HG03439 (cell line): ENCODE results near the gene TBC1D5.
"Not testable (repeated sequence)": the region's sequence is repeated elsewhere in the genome, so short reads cannot be mapped to it uniquely, and the experiment has no call there.

Source experiments
- ATAC-seq: cut with Tn5 transposase; IDR thresholded peaks from one replicate; pipeline ENCODE4 v1.9.1; 2021; ENCODE audit warnings: mild to moderate bottlenecking, moderate library complexity; ENCODE audit not compliant: unreplicated experiment

Gene TBC1D5

GRCh38 chr3:17717411-17717810 lies 25.0 kb downstream of the TBC1D5 start:
- ATAC-seq = no peak

GRCh38 chr3:17714473-17714872 lies 28.0 kb downstream of the TBC1D5 start:
- no peak for ATAC-seq

DNA sequence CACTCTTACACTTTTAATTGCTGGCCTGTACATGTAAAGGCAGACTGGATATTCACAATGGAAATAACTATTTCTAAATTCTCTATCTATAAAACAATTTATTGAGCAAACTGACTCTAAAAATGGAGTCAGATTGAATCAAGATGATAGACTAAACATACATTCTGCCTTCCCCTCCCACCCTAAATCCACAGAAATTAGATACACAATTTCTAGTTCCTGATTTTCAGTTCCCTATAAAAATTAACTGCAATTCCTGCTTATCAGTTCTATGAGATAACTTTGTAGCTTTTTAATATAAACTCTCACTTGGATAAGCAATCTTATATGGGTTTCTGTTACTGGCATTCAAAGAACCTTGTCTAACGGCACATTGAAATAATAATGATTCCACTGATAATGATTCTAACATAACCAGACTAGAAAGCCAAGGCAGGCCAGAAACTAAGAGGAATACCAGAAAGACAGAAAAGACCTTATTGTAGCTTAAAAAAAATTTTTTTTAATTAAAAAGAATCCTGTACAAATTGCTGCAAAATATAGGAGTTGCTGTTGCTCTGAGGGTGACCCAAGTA lies 33.1 kb downstream of the TBC1D5 start:
- no peak for ATAC-seq

- no peak for ATAC-seq
Measured at GRCh38 chr3:17707813-17708543, 34.5 kb downstream of the TBC1D5 start.

- ATAC-seq = not testable (repeated sequence)
Measured at GRCh38 chr3:17705991-17706390, 36.4 kb downstream of the TBC1D5 start.

- ATAC-seq = not testable (repeated sequence)
Measured at GRCh38 chr3:17699815-17700214, 42.6 kb downstream of the TBC1D5 start.

DNA sequence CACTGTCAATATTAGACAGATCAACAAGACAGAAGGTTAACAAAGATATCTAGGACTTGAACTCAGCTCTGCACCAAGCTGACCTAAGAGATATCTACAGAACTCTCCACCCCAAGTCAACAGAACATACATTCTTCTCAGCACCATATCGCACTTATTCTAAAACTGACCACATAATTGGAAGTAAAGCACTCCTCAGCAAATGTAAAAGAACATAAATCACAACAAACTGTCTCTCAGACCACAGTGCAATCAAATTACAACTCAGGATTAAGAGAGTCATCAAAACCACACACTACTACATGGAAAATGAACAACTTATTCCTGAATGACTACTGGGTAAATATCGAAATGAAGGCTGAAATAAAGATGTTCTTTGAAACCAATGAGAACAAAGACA lies 46.8 kb downstream of the TBC1D5 start:
- not testable (repeated sequence) for ATAC-seq

- not testable (repeated sequence) for ATAC-seq
Measured at GRCh38 chr3:17693670-17693999, 48.8 kb downstream of the TBC1D5 start.

GRCh38 chr3:17692846-17693669 lies 49.4 kb downstream of the TBC1D5 start:
- ATAC-seq = not testable (repeated sequence)

DNA sequence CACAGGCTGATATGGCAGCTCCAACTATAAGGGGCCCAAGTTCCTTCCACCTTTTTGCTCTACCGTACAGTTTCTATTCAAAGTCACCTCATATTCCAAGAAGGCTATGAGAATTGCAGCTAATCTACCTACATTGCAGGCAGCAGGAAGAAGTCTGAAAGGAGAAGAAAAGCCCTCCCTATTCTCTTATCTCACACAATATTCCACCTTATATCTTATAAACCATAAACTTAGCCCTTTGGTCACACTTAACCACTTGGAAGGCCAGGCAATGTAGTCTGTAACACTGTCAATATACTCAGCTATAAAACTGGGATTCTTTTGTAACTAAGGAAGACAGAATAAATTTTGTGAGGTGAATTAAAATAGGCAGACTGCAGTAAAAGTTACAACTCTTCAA lies 54.9 kb downstream of the TBC1D5 start:
- no peak for ATAC-seq

DNA sequence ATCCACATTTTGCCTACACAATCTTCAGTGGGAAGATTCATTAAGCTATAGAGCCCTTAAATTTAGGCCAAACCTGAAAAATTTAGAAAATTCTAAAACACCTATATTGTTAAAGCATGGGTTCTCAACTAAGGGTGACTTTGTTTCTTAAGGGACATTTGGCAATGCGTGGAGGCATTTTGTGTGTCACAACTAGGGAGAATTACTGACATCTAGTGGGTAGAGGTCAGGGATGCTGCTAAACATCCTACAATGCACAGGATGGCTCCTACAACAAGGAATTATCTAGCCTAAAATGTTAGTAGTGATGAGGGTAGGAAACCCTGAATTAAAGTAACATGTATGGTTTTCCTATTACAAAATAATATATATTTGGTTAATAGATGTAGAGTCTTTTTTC lies 55.8 kb downstream of the TBC1D5 start:
- ATAC-seq = no peak

GRCh38 chr3:17683542-17684207 lies 58.8 kb downstream of the TBC1D5 start:
- ATAC-seq = no peak

DNA sequence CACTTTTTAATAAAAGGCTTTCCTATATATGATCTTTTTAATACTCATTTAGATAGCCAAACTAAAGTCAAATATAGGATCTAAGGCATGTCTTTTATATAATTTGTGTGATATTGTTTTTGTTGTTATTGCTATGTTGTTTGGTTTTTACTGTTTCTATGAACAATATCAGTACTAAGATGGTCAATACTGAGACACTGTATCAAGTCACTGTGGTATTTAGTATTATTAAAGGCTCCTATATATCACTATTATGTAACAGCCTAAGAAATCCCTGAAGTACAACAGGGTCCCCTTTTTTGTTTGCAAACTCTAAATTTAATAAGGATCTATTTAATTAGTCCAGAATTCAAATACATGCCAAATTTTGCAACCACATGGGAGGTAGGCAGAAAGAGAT lies 61.9 kb downstream of the TBC1D5 start:
- ATAC-seq = no peak

DNA sequence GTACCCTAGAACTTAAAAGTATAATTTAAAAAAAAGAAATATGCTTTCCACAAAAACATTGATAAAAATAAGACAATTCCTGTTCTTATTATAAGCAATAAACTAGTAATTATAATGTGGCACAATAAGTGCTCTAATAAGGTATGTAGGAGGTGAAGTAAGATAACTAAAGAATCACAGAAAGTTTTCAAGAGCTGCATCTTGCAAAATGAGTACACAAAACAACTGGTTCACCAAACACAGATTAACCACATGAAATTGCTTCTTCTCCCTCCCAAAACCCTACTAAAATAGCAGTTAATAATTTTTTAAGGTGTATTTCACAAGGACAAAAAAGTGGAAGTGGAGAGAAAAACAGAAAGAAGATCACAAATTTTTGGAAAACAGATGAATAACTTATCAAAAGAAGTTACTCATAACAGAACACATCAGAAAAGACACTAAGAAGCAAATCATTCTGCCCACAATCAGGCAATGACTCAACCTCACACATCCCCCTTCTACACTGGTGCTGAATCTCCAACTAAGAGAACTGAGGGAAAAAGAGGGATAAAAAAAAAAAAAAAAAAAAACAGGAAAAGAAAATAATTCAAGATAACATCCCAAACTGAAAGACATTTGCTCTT lies 64.2 kb downstream of the TBC1D5 start:
- ATAC-seq = peak; percentile 67

DNA sequence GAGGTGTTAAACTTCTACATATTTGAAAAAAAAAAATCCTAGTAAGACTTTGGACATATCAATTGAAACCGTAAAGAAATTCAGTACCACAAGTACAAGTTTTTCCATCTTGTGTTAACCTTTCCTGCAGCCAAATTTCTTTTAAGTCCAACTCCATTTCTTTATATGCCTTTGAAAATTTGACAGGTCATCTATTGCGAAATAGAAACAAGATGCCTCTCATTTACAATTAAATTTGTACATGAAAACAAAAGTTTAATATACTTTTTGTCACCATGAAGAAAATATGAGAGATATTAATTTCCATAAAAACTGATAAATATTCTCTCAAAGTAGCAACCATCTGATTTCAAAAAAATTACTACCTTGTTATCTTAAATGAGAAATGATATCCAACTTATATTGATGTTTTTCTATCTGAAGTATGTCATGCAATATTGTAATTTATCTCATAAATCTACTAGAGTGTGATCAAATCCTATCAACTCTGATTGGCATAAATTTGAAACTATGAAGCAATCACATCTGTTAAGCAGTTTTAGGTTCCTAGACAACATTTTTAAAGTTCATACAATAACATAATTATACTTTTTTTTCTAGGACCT lies 68.2 kb downstream of the TBC1D5 start:
- ATAC-seq = no peak

- no peak for ATAC-seq
Measured at GRCh38 chr3:17672506-17672905, 69.9 kb downstream of the TBC1D5 start.

GRCh38 chr3:17670749-17671148 lies 71.7 kb downstream of the TBC1D5 start:
- no peak for ATAC-seq

GRCh38 chr3:17664923-17665322 lies 77.5 kb downstream of the TBC1D5 start:
- no peak for ATAC-seq

GRCh38 chr3:17656264-17656663 lies 86.2 kb downstream of the TBC1D5 start:
- ATAC-seq = no peak

GRCh38 chr3:17655743-17656142 lies 86.7 kb downstream of the TBC1D5 start:
- no peak for ATAC-seq

- ATAC-seq = not testable (repeated sequence)
Measured at GRCh38 chr3:17649748-17650147, 92.7 kb downstream of the TBC1D5 start.
